HG02763 (cell line): ENCODE data around the gene GJA8.
A peak's percentile ranks its signal among the peaks of the same experiment; 100 is the strongest.
"Not testable (repeated sequence)": the region's sequence is repeated elsewhere in the genome, so short reads cannot be mapped to it uniquely, and the experiment has no call there.

Experiments used
- ATAC-seq: cut with Tn5 transposase; IDR thresholded peaks from one replicate; pipeline ENCODE4 v1.9.1; 2021; ENCODE audit warnings: mild to moderate bottlenecking, moderate library complexity; ENCODE audit not compliant: unreplicated experiment

The GJA8 gene

DNA sequence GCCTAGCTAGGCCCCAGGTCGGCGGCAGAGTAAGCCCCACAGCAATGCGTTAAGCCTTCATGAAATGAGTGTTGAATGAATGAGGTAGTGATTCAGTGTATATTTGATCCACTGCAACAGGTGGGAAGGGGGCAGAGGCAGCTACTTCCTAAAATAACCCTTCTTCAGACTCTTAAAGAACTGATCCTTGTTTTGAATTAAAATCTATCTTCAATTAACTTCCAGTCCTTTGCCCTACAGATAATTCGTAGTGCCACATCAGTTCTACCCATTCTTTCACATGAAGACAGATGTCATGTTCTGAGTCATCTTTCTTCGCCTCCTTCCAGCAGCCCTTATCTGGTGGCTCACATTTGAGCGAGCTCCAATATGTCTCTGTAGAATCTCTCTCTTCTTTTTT is 24.6 kb downstream of the GJA8 start:
- ATAC-seq = not testable (repeated sequence)

DNA sequence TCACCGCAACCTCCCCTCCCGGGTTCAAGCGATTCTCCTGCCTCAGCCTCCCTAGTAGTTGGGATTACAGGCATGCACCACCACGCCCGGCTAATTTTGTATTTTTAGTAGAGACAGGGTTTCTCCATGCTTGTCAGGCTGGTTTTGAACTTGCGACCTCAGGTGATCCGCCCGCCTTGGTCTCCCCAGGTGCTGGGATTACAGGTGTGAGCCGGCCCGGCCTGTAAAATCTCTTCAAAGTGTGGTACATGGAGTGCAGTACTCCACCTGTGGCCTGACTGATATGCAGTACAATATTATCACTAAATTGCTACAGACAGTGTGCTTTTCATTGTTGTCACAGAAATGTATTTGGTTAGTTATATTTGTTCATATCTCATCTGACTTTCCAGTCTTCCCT is 25.1 kb downstream of the GJA8 start:
- ATAC-seq = not testable (repeated sequence)

DNA sequence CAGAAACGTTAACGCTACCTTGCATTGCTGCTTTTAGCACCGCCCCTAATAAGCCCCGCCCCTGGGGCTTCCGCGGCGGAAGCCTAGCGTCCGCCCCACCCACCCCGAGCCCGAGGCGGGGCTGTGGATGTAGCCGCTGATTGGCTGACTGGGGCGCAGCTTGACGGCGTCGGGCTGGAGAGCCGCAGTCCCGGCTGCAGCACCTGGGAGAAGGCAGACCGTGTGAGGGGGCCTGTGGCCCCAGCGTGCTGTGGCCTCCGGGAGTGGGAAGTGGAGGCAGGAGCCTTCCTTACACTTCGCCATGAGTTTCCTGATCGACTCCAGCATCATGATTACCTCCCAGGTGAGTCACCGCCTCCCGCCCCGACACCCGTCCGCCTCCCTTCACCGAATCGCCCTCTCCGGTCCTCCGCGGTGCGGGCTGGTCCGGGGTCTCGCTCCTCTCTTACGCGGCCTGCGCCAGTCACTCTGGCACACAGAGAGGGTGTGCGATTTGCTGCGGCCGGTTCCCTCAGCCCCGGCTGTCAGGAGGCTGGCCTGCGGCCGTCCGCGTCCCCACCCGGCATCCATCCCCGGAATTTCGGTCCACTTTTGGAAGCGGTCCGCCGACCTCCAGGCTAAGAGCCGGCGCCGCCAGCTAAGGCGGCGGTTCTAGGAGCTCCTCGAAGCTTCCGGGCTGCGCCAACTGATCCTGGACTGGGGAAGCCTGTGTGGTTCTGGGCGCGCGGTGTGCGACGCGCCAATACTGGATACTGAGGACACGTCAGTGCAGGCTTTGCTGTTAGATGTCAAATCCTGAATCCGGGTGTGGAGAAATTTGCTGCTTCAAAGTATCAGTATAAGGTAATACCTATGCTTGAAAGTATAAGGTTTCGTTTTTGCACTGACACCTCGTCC is 25.9 kb downstream of the GJA8 start, which contains the start of gene GPR89B:
Gene GPR89B, plus strand, starts transcription at position 185 of the 897 bp plus-strand sequence. Its CDS starts 117 bp downstream, at position 302.
- peak; percentile 96 for ATAC-seq

DNA sequence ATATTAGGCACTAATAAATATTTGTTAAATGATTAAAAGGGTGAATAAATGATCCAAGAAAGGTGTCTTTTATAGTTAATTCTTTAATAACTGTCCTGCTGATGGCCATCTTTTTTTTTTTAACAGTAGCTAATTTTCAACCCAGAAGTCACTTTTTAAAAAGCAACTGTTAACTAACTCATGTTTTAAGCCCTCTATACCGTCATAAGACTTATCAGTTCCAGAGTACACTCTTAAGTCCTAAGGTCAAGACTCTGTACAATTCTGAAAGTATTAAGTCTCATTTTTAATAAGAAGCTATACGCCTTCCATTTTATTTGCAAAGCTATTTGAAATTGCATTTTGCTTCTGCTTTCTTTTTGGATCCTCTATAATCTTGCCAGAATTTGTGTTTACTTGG is 28.5 kb downstream of the GJA8 start:
- not testable (repeated sequence) for ATAC-seq

DNA sequence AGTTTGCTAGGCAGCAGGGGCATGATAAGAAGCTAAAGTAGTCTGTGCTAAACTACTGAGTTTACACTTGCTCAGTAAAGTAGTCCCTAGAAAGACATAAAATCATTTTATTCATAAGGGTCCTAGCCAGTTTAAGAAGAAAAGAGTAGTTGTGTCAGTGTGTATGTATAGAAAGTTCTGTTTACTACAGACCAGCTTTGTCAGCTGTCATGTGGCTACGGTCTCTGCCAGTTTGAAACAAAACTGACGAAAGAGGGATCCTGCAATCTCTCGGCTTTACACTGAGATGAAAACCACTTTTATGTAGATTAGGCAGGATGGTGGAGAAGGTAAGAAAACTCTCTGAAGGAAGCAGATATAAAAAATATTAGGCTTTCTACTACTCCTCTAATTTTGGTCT is 32.7 kb downstream of the GJA8 start:
- not testable (repeated sequence) for ATAC-seq

DNA sequence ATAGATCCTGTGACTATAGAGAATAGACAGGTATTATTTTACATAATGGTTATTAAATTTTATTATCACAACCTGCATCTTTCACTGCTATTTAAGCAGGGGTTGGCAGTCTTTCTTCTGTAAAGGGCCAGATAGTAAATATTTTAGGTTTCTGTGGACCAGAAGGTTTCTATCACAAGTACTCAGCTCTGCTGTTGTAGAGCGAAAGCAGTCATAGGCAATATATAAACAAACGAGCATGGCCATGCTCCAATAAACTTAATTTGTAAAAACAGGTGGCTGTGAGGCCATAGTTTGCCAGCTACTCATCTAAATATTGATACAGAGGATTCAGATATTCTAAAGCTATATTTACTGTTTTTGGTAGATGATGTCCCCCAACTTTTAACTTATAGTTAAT is 37.9 kb downstream of the GJA8 start:
- not testable (repeated sequence) for ATAC-seq

DNA sequence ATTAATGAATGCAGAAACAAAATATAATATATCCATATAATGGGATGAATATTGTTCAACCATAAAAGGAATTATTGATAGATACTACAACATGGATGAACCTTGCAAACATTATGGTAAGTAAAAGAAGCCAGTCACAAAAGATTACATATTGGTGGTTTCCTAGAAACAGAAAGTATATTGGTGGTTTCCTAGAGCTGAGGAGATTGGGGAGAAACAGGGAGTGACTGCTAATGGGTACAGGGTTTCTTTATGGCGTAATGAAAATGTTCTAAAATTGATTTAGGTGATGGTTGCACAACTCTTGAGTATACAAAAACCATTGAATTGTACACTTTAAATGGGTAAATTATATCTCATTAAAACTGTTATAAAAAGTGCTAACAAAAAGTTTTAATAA is 40.0 kb downstream of the GJA8 start:
- not testable (repeated sequence) for ATAC-seq

DNA sequence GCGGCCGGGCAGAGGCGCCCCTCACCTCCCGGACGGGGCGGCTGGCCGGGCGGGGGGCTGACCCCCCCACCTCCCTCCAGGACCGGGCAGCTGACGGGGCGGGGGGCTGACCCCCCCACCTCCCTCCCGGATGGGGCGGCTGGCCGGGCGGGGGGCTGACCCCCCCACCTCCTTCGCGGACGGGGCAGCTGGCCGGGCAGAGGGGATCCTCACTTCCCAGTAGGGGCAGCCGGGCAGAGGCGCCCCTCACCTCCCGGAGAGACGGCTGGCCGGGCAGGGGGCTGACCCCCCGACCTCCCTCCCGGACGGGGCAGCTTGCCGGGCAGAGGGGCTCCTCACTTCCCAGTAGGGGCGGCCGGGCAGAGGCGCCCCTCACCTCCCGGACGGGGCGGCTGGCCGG is 46.9 kb downstream of the GJA8 start:
- ATAC-seq = not testable (repeated sequence)
